MCF 10A (cell line): Measurements from ENCODE around the gene FADS3. TPM values are rescaled to one million over a fixed set of nuclear protein-coding genes. Genes with fewer than 3 reads are reported as not detected.

Experiments
- BruUV-seq: library from RNA; stranded (reverse); fragments of 400-500 nt; replicated peaks from 2 replicates; lab custom pipeline; 2021; lab: Mats Ljungman, UMichigan
- CTCF ChIA-PET: fragments of 300-600 bp; sonication (Branson Sonifier 250); formaldehyde crosslinking; extraction: SDS; loops from one replicate; lab custom pipeline; 2021; ENCODE audit warnings: antibody characterized with exemption, inconsistent platforms; lab: Yijun Ruan, JAX
- POLR2A ChIA-PET: fragments of 300-600, 350-650 bp; sonication (Branson Sonifier 250); formaldehyde crosslinking; extraction: SDS; loops from one replicate; lab custom pipeline; 2020; ENCODE audit warnings: antibody characterized with exemption, inconsistent platforms; lab: Yijun Ruan, JAX
- DNase-seq: peaks from one replicate; pipeline ENCODE4 v3.0.0-alpha.2; 2018; ENCODE audit not compliant: unreplicated experiment
- H3K27ac Mint-ChIP-seq: one replicate; pipeline ENCODE4 v1.8.0; 2022; ENCODE audit warnings: mild to moderate bottlenecking, low read depth, mixed read lengths; ENCODE audit not compliant: unreplicated experiment
- H3K27me3 Mint-ChIP-seq: one replicate; pipeline ENCODE4 v1.8.0; 2022; ENCODE audit warnings: mixed read lengths; ENCODE audit not compliant: insufficient read depth, unreplicated experiment
- H3K36me3 Mint-ChIP-seq: one replicate; pipeline ENCODE4 v1.8.0; 2022; ENCODE audit warnings: mild to moderate bottlenecking, moderate library complexity, mixed read lengths; ENCODE audit not compliant: insufficient read depth, unreplicated experiment
- H3K4me1 Mint-ChIP-seq: one replicate; pipeline ENCODE4 v1.8.0; 2022; ENCODE audit warnings: mixed read lengths; ENCODE audit not compliant: insufficient read depth, unreplicated experiment
- H3K4me3 Mint-ChIP-seq: one replicate; pipeline ENCODE4 v1.8.0; 2022; ENCODE audit warnings: mild to moderate bottlenecking, moderate library complexity, mixed read lengths; ENCODE audit not compliant: unreplicated experiment
- H3K9me3 Mint-ChIP-seq: one replicate; pipeline ENCODE4 v1.8.0; 2022; ENCODE audit warnings: mixed read lengths; ENCODE audit not compliant: unreplicated experiment
- intact Hi-C: fragments of 100-400 bp; cut with micrococcal nuclease; formaldehyde crosslinking; loops from 2 replicates; pipeline ENCODE4 v1.14.1; 2022
- microRNA-seq: library from miRNA; unstranded; fragments of <30 nt; microRNA quantifications from one replicate; pipeline ENCODE4 v1.2.0, GENCODE V29; 2022
- total RNA-seq: library from RNA; stranded (reverse); gene quantifications from 2 replicates; pipeline ENCODE4 v1.2.3, GENCODE V29; 2022
- TF ChIP-seq, protein P1 (sequence below): fragments of 200-600 bp; IDR thresholded peaks from one replicate; pipeline ENCODE4 v1.8.0; 2022; ENCODE audit warnings: antibody characterized with exemption, mild to moderate bottlenecking; ENCODE audit not compliant: unreplicated experiment

FADS3 gene
- total RNA-seq, 1 experiment from 2014 or later: 145 TPM

DNA sequence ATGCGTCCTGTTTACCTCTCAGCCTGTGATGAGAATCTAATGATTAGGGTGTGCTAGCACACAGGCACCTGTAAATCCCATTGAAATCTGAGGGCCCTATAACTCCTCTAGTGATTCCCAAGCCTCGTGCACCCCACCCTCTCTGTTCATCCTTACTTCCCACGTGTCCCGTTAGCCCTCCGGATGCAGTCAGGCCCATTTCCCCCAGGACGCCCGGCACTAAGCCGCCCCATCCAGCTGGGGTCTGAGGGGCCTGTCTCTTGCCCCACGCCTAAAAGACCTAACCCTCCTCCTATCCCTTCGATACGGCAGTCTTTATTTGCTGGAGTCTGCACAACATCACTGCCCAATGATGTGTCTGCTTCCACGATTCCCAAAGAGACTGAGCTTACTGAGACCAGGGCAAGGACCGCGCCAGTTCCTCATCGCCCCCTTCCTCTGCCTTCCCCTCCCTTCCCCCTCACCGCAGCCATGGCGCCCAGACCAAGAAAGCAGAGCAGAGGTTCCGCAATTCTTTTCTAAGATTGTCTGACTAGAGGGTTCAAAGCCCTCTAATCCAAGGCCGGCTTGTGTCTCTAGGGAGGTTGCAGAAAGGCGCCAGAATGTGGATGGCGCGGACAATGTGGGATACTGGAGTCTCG, 64.3 kb downstream of the FADS3 start:
- POLR2A ChIA-PET: no interaction called here
- Mint-ChIP-seq H3K27me3 (no peaks in the 10 kb centered on the region), H3K4me3 (peak overlapping the region; percentile 75), H3K4me1 (peaks cover 8% of the 10 kb centered on the region), H3K36me3 (no peaks in the 10 kb centered on the region), H3K27ac (no peak overlapping the region), H3K9me3 (no peaks in the 10 kb centered on the region)
- intact Hi-C loops: no loop called here
- CTCF ChIA-PET: interaction anchor here (1.5 kb wide), 1 partner anchor 30 kb away, joined by 4 read pairs; no protein-coding TSS in a partner anchor
- no peak for DNase-seq
- TF ChIP-seq, protein P1, sequence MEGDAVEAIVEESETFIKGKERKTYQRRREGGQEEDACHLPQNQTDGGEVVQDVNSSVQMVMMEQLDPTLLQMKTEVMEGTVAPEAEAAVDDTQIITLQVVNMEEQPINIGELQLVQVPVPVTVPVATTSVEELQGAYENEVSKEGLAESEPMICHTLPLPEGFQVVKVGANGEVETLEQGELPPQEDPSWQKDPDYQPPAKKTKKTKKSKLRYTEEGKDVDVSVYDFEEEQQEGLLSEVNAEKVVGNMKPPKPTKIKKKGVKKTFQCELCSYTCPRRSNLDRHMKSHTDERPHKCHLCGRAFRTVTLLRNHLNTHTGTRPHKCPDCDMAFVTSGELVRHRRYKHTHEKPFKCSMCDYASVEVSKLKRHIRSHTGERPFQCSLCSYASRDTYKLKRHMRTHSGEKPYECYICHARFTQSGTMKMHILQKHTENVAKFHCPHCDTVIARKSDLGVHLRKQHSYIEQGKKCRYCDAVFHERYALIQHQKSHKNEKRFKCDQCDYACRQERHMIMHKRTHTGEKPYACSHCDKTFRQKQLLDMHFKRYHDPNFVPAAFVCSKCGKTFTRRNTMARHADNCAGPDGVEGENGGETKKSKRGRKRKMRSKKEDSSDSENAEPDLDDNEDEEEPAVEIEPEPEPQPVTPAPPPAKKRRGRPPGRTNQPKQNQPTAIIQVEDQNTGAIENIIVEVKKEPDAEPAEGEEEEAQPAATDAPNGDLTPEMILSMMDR: no peak
- no TSS peak for BruUV-seq

Small RNA genes within 50 kb of the gene (microRNA-seq; reads per million reads assigned to microRNA genes)
- gene MIR6746: 2.0 reads per million, percentile 14 among the genes with 10 or more reads in this experiment

Other genes starting within 250 kb of the FADS3 start
- 1.0 and 1.5 TPM in 2 replicates for gene DAGLA, start 211.2 kb downstream of the FADS3 start, total RNA-seq
- gene MYRF, start 138.9 kb downstream of the FADS3 start, total RNA-seq: 0.16 TPM in 1 of 2 replicates, not detected in the other
- 184 and 300 TPM in 2 replicates for gene TMEM258, start 98.9 kb downstream of the FADS3 start, total RNA-seq
- gene FEN1, start 98.6 kb downstream of the FADS3 start, total RNA-seq: 19.9 and 21.5 TPM in 2 replicates
- gene FADS1, start 74.5 kb downstream of the FADS3 start, total RNA-seq: 24.2 and 27.5 TPM in 2 replicates
- gene FADS2, start 63.2 kb downstream of the FADS3 start, total RNA-seq: 7.5 and 20.6 TPM in 2 replicates
- gene RAB3IL1, start 26.0 kb upstream of the FADS3 start, total RNA-seq: 2.3 and 4.5 TPM in 2 replicates
- 2.5 and 3.2 TPM in 2 replicates for gene BEST1, start 58.8 kb upstream of the FADS3 start, total RNA-seq
- 8,367 and 15,492 TPM in 2 replicates for gene FTH1, start 76.1 kb upstream of the FADS3 start, total RNA-seq
- 40.4 and 56.2 TPM in 2 replicates for gene INCENP, start 232.5 kb upstream of the FADS3 start, total RNA-seq